ENCODE measurements around the gene ZDHHC12.

The ZDHHC12 gene

DNA sequence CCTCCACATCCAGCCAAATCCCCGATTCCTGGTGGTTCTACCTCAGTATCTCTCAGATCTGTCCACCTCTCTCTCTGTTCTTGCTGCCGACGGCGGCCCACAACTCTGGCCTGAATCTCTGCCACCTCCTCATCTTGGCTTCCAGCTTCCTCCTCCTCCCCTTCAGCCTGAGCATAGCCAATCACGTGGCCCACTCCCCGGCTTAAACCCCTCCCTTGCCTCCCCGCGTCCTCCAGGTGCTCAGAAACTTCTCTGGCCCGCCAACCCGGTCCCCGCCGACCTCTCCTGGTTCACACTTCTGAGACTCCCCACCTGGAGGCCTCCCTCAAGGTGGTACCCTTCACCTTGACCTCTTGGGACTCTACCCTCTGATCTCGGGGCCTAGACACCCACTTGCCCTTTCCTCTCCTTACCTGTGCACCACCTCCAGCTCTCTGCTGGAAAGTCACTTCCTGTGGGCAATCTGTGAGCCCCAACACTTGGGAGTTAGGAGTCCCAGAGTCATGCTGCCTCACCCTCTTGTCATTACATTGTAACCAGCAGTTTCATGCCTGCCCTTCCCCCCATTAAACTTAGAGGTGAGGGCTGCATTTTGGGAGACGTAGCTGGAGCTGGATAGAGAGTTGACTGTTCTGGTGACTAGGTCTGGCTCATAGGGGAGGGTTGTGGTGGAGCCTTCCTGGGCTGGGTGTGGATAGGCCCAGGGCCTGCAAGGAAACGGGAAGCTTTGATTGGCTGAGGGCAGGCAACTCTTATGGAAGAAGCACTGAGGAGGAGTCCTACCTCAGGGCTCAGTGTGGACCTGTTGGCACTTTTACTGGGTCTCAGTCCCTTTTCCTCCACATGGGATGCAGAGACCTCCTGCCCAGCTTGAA is 39.4 kb downstream of the ZDHHC12 start:
- DNase-seq: no peak

DNA sequence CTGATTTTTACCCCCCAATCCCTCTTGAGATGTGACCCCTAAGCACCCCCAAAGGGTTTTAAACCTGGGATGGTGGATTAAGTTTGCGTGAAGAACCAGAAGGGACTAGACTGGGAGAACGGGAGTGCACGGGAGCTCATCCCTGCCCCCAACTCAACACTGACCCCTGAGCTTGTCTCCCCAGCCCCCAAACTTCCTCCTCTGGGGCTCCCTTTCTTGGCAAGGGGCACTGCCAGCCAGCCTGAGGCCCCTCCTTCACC is 39.9 kb downstream of the ZDHHC12 start:
- no peak for DNase-seq

DNA sequence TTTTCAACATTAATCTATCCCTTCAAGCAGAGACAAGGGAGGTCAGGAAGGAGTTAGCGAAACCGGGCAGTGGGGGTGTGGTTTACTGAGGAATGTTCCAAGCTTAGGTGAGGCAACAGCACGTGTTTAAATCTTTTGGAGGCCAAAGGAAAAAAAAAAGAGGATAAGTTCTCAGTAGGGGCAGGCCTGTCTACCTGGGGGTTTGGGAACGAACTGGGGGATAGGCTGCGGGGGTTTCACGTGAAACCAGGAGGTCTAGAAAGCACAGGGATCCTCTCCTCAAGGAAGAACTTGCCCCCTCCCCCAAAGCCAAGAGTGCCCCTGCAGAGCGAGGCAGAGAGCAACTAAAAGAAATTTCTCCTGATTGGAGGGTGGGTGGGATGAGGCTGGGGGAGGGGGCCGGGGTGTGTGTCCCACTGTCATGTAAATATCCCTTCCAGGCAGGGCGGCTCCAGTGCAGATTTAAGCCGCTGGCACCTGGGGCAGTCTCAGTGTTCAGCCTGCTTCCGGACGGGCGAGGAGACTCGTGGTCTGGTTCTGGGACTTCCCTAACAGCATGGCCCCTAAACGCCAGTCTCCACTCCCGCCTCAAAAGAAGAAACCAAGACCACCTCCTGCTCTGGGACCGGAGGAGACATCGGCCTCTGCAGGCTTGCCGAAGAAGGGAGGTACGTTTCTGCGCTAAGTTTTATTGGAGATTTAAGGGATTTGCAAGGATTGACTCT is 40.4 kb downstream of the ZDHHC12 start:
- no peak for DNase-seq

DNA sequence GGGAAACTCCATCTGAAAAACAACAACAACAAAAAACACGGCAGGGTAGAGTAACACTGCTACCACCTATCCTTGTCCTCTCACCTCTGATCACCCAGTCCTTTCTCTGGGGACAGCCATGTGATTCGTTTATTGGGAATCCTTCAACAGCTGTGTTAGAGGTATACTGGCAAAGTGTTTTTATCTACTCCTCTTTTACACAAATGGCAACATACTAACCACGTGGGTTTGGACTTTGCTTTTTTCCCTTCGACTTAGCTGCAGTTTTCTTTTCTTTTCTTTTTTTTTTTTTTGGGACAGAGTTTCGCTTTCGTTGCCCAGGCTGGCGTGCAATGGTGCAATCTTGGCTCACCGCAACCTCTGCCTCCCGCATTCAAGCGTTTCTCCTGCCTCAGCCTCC is 46.1 kb downstream of the ZDHHC12 start:
- no peak for DNase-seq

DNA sequence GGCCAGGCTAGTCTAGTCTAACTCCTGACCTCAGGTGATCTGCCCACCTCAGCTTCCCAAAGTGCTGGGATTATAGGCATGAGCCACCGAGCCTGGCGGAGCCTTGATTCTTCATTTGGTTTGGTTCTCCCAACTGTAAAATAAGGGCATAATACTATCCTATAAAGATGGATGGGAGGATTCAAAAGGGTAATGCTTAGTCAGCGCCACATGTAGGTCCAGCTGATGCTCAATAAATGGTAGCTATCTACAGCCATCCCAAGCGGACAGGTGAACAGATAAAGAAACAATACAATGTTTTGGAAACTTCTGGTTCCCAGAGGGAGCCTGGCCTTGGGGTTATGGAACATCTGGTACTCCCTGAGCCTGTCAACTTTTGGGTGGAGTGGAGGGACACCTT is 48.5 kb downstream of the ZDHHC12 start:
- DNase-seq: no peak

All from NCI-H1694 (cell line).